HG02973 (cell line): Measurements from ENCODE around the gene KRT14.
"Not testable (repeated sequence)": the region's sequence is repeated elsewhere in the genome, so short reads cannot be mapped to it uniquely, and the experiment has no call there.

ENCODE experiments used
- ATAC-seq: cut with Tn5 transposase; IDR thresholded peaks from one replicate; pipeline ENCODE4 v1.9.1; 2021; ENCODE audit warnings: moderate library complexity; ENCODE audit not compliant: unreplicated experiment

Gene KRT14

DNA sequence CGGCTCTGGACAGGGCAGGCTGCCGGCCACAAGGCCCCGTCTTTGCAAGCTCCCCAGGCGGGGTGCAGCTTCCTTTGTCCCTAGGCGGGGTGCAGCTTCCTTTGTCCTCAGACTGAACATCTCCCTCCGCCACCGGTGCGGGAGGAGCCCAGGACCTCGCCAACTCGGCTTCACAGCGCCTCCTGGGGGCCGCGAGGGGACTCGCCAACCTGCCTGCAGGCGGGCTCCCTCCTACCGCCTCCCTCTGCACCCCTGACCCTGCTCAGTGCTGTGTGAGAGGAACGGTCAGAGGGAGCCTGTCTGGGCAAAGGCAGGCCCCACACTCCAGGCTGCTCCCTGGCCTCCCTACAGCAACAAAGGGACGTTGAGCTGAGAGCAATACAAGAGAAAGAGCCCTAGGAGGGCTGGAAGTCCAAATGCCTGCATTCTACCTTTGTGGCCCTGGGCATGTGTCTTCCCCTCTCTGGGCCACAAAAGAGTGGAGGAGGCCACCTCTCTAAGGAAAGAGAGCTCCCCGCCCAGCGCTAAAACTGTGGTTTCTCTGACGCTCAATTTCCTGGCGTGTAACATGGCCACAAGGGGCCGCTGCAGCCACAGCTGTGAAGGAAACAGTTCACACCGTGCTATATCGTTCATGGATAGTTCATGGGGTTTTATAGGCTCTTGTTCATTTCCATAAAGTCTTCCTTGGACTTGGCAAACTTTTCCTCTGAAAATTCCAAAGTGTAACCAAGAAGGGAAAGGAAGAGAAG lies 37.7 kb downstream of the KRT14 start:
- no peak for ATAC-seq

DNA sequence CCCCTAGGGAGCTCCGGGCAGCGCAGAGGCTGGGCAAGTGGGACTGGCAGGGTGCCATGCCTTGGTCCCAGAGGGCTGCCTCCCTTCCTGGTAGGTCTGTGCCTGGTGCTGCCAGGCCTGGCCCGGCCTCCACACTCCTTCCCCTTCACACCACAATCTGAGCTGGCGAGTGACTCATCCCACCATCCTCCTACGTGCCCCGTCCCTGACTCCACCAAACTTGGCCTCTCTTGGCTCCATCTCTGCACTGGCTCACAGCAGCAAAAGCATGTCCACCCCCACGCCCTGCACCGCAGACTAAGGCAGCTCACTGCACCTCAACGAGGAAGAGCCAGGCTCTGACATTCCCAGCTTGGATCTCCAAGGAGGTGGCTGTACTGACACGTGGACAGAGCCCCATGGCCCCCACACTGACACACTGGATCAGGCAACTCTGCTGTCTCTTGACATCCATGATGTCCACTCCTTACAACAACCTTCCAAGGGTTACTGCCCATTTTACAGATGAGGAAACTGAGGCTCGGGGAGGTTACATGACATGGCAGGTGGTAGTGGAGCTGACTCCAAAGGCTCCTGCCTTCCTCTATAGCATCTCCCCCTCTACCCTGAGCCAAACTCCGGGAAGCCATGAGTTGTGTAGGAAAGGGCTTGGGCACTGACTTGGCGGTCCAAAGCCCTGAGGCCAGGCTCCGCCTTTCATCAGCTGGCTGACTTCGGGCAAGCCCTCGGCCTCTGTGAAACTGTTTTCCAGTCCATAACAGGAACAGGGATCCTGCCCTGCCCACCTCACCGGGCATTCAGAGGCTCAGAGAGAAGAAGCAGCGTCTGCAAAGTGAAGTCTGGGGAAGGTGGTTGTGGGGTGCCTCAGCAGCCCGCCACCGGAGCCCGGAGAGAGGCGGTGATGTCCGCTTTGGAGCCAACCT lies 38.5 kb downstream of the KRT14 start:
- ATAC-seq: no peak

- no peak for ATAC-seq
These were observed 39.3 kb downstream of the KRT14 start for GRCh38 chr17:41547378-41547841.

DNA sequence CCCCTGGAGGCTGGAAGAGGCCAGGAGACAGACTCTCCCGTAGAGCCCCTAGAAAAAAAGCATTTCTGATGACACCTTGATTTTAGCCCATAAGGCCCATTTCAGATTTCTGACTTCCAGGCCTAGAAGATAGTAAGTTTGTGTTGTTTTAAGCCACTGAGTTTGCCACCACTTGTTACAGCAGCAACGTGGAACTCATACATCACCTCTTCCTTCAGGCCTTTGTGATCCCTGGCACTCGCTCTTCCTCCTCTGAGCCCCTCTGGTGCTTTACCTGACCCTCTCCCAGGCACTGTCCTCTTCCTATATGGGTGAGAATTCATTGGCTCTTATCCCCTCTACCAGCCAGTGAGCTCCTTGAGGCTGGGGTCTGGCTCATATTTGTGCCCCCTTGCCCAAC lies 39.9 kb downstream of the KRT14 start:
- ATAC-seq: no peak

DNA sequence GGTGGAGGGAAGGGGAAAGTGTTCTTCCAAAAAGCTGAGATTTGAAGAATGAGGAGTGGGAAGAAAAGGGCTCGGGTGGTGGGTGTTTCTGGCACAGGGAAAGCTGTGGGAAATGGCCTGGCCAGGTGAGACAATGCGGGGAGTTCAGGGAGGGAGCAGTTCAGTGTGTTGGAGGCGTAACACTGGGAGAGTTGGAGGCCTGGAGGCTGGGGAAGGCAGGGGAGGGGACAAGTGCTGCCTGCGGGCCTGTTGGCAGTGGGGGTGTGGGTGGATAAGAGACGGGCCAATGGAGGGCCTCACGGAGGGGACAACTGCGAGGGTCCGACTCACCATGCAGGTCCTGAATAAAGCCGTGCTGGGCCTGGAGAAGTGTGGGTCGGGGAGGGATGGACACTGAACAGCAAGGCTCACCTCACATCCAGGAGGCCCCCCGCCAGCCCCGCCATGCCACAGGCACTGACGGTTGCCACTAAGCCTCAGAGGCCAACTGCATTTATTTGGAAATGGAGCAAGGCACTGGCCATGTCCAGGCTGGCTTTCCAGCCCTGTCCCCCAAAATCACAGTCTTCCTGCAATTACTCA lies 40.8 kb downstream of the KRT14 start:
- ATAC-seq: no peak

DNA sequence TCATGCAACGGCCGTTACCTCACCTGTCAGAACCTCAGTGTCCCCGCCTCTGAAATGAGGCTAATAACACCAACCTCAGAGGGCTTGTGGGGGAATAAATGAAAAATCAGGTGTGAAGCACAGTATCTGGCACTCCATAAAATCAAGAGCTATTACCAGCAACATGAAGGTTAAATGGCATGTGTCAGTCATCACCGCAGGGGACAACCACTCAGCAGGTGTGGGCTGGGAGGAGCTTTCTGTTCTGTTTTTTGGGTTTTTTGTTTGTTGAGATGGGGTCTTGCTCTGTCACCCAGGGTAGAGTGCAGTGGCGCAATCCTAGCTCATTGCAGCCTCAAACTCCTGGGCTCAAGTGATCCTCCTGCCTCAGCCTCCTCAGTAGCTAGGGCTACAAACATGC lies 41.8 kb downstream of the KRT14 start:
- no peak for ATAC-seq

GRCh38 chr17:41544491-41544892 lies 42.2 kb downstream of the KRT14 start:
- ATAC-seq: no peak

- ATAC-seq: not testable (repeated sequence)
These were observed 43.9 kb downstream of the KRT14 start for GRCh38 chr17:41542786-41543185.

DNA sequence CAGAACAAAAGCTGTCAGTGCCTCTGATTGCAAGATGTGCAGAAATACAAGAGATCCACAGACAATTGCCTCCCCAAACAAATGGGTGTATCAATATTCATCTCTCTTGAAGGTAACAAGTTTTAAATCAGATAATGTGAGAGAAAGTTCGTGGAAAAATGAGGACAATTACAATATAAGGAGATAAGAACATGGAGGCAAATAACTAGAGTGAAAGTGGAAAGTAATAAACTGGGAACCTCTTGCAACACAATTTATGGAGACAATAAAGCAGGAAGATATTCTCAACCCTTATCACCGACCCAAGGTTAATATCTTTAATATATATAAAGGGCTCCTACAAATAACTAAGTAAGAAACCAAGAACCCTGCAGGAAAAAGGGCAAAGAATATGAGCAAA lies 44.3 kb downstream of the KRT14 start:
- no peak for ATAC-seq

GRCh38 chr17:41540921-41541625 lies 45.6 kb downstream of the KRT14 start:
- ATAC-seq: no peak

GRCh38 chr17:41539979-41540701 lies 46.6 kb downstream of the KRT14 start:
- ATAC-seq: no peak

DNA sequence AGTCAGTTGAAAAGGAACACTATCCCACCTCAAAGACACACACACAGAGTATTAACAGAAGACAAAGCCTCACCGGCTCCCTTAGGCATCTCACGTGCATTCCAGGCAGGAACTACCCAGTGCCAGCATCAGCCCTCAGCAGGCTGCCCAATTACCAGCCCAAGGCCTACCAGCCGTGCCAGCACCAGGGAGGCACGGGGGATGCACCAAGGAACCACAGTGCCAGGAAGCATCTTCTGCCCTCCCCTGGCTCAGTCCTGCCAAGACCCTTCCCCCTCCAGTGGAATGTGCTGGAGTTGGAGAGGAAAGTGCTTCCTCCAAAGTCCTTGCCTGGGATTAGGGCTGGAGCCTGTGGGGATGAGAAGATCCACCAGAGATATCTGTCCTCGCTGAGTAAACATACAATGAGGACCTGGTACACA lies 47.6 kb downstream of the KRT14 start:
- ATAC-seq: no peak

GRCh38 chr17:41538565-41538991 lies 48.1 kb downstream of the KRT14 start:
- no peak for ATAC-seq

DNA sequence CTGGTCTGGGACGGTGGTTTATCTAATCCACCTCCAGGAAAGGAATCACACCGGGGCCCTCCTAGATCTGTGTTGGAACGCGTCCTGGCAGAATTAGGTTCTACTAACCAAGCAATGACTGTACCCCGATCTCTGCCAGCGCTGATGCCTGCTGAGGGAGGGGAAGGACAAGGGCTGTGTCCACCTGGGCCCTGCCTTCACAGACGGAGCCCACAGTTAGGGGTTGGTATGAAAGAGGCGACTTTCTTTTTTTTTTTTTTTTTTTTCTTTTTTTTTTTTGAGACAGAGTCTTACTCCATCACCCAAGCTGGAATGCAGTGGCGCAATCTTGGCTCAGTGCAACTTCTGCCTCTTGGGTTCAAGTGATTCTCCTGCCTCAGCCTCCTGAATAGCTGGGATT lies 48.7 kb downstream of the KRT14 start:
- ATAC-seq: no peak

- ATAC-seq: no peak
These were observed 49.1 kb downstream of the KRT14 start for GRCh38 chr17:41537614-41537954.

DNA sequence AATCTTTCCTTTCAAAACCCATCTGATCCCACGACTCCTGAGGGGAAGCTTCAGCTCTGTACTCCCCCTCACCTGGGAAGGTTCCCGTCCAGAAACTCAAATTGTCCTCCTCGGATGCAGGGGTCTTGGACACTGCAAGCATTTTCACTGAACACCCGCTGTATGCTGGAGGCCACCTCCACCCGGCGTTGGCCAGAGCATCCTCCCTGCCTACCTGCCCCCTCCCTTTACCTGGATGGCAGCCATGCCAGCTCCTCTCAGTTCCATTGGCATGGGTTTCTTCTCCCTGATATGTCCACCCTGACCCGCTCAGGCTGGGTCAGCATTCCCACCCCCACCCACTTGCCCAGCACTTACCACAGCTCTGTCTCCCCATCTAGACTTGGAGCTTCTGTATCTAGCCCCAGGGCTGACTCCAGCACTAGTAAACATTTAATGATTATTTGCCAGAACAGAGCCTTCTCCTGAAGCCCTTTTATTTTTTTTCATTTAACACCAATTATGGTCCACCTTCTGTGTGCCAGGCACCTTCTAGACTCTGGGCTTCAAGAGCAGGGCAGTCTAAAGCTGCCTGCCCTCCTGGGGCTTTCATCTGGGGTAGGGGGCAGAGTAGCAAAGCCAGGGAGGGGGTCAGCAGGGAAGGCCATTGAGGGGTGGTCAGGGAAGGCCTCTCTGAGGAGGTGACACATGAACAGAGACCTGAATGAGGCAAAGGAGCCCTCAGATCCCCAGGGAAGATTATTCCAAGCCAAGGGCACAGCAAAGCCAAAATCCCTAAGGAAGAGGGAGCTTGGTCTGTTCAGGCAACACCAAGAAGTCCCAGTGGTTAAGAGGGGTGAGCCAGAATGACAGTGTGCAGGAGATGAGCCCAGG lies 49.7 kb downstream of the KRT14 start:
- no peak for ATAC-seq

DNA sequence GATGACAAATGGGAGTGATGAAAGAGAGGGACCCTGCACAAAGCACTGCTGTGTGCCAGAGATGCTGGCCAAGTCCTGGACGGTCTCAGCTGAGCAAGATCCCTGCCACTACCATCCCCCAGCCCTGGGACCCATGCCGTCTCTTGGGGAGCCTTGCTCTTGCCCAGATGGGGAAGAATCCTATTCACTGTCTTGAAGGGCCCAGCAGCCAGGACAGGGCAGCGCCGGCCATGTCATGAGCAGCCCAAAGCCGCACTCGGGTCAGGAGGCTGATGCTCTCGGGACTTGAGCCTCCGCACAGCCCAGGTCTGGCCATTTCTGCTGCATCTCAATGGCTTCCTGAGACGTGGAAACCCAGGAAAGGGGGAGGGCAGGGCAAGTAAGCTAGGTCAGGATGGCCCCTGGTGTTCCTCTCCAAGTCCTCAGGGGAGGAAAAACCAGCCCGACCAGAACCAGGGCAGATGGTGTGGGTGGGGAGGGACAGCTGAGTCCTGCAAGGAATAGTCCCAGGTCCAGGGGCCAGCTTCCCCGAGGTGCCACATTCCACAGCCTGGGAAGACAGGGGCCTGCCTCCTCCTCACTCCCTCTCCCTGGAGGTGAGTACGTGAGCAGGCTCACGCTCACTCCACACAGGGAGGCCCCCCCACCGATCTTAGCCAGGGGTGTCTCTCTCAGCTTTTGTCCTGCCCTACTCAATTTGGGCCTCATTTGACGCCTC lies 50.8 kb downstream of the KRT14 start:
- ATAC-seq: no peak

DNA sequence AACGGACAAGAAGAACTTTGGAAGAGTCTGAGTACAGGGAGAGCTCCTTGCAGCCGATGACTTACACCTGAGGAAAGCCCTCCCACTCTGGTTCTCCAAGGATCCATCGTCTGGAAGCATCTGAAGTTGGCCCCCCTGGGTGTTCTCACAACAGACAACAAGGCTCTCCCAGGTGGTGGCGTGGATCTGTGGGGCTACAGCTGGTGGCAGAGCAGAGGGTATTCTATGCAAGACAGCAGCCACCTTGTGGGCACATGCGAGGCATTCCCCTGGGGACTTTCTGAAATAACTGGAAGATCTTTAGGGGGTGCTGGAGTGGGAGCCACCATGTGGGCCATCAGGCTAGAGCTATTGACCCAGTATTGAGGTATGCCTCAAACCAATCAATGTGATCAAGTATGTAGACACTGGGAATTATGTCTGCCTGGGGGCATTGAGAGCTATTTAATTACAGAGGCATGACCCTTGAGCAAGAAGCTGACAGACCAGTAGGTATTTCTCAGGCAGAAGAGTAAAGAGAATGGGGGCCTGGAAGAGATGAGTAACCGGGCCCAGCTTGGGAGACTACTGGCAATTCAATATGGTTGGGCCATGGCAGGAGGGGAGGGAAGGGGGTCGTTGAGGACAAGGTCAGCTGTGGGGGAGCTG lies 51.7 kb downstream of the KRT14 start:
- no peak for ATAC-seq
